Left renal cortex interstitium (tissue), 4 donors: ENCODE data around the gene NAMPT. TPM values are rescaled to one million over a fixed set of nuclear protein-coding genes. Genes with fewer than 3 reads are reported as not detected.
"Not testable (repeated sequence)": the region's sequence is repeated elsewhere in the genome, so short reads cannot be mapped to it uniquely, and the experiment has no call there.

ENCODE experiments used
- DNase-seq, 4 donors: peaks; one replicate each; pipeline ENCODE4 v3.0.0-alpha.2; 2013; ENCODE audit warnings: low read depth in 4 of 4, low spot score in 2 of 4, missing footprints in 1 of 4
- polyA plus RNA-seq, 4 donors: library from polyadenylated mRNA; unstranded; fragments of 120-200 nt; gene quantifications; one replicate each; pipeline ENCODE4 v1.2.1, GENCODE V29; 2013; ENCODE audit not compliant: insufficient read length in 4 of 4

Gene NAMPT
- polyA plus RNA-seq, 4 donors: 34.6 to 45.0 (median 41.4) TPM

GRCh38 chr7:106238830-106239229 lies 46.0 kb downstream of the NAMPT start:
- DNase-seq: no peak

DNA sequence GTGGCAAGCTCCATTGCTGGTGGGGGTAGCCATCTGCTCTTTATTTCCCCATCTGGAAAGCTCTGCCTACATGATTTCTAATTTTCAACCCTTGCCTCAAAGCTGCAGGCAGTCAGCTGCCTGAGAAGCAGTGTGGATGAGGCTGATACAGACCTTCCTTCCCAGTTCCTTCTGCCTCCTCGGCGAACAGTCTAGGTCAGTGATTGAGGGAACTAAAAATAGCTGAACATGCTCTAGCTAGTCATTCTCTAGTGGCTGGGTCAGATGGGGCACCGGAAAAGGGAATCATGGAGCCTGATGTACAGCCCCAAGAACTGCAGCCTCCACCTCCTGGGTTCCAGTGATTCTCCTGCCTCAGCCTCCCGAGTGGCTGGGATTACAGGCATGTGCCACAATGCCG lies 48.7 kb downstream of the NAMPT start:
- DNase-seq: no peak

DNA sequence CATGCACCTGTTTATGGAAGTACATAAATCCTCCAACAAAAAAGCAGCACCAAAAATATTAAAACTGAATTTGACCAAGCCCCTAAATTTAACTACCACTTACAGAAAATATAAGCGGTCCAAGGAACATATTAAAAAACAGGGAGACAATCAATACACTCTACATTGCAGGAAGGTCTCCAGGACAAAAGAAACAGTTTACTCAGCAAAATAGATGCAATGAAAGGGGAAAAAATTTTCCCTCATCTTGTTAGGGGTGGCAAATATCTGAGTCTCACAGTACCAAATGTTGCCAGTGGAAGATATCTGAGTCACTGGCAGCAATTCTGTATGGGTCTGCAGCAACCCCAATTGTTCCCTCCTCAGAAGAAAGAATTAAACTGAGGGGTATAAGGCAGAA lies 50.4 kb downstream of the NAMPT start:
- DNase-seq: no peak

DNA sequence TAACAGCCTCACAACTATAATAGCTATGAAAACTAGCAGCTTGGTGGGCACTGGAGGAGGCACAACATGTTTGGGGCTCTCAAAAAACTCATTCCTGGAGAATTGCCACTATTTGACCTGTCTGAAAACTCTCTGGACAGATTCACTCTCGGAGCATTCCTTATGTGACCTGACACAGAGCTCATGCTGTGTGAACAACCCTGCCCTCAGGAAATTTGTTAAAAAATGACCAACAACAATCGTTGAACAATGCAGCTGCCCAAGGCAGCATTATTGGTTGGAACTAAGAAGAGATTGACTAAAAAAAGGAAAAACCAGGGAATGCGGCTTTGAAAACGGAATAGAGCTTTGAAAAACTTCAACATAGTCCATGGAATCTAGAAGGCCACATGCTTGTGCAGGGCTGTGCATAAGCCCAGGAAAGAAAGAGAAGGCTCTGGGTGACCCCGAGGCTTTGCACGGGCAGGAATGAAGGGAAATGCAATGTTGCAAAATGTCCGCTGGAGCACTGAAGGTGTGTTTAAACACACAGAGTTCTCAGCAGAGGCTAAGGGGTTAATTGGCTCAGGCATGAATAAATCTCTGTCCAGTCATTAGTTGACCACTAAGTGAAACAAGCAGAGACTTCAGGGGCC lies 52.8 kb downstream of the NAMPT start:
- DNase-seq: no peak

DNA sequence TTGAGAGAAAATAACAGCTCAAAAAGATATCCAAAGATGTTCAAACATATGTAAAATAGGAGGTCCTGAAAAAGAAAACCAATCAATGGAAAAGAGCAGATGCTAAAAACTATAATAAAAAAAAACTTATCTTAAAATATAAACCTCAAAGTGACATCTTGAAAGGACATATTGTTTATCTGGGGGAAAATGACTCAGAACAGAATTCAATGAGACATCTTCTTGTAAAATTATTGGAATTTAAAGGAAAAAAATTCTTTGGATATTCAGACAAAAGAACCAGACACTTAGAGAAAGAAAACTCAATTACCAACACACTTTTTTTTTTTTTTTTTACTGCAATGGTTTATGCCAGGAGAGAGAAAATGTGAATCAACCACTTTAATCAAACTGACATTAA lies 58.9 kb downstream of the NAMPT start:
- DNase-seq: no peak

GRCh38 chr7:106224797-106225196 lies 60.0 kb downstream of the NAMPT start:
- DNase-seq: no peak

- no peak for DNase-seq
These were observed 61.6 kb downstream of the NAMPT start for GRCh38 chr7:106223156-106223555.

DNA sequence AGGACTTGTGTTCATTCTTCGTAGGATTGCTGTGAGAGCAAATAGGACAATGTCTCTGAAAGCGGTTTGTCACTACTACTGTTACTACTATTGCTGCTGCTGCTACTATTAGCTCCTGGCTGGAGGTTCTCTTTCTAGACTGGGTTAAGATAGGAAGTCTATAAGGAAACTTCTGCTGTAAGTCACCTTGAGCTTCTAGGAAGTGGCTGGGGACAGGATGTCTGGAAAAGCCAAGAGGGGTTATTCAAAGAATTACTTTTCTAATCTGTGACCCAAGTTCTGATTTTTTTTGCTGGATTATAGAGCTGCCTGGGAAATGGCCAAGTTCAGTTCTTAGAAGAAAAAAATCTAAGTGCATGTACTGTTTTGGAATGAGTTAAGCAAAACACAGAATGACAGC lies 62.2 kb downstream of the NAMPT start:
- no peak for DNase-seq

- DNase-seq: no peak
These were observed 64.5 kb downstream of the NAMPT start for GRCh38 chr7:106220307-106220706.

DNA sequence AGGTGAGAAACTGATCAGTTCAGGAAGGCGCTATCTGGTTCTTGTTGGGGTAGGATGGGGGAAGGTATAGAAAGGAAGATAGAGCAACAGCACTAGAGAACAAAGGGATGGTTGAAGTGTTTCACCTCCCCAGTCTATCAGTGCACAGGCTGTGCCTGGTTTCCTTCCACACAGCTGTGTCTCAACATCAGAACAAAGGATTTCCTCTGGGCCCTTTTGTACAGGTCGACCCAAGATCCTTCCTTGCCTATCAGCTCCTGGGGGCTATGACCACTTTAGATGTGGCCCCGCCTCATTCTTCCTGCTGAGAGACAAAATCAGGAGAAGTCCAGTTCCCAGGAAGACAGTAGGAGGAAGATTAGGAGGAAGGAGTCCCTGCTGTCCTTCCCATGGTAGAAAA lies 65.6 kb downstream of the NAMPT start:
- no peak for DNase-seq

DNA sequence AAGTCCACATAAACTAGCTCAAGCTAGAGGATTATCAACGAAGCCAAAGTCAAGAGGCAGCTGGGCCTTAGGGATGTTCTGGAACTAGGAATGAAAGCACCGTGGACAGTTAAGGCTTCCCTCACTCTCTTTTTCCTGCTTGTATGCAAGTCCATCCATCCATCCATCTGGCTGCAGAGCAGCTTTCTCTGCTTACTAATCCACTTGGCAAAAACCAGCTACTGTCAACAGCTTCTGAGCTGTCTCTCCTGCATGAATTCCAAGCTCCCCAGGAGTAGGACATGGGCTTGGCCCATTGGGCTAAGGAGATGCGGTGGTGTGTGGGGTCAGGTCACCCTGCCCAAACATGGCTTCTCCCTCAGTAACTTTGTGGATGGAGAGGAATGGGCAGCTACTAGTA lies 66.2 kb downstream of the NAMPT start:
- no peak for DNase-seq

- DNase-seq: no peak
These were observed 67.8 kb downstream of the NAMPT start for GRCh38 chr7:106216923-106217542.

GRCh38 chr7:106216517-106216922 lies 68.3 kb downstream of the NAMPT start:
- no peak for DNase-seq

GRCh38 chr7:106215868-106216516 lies 68.8 kb downstream of the NAMPT start:
- no peak for DNase-seq

DNA sequence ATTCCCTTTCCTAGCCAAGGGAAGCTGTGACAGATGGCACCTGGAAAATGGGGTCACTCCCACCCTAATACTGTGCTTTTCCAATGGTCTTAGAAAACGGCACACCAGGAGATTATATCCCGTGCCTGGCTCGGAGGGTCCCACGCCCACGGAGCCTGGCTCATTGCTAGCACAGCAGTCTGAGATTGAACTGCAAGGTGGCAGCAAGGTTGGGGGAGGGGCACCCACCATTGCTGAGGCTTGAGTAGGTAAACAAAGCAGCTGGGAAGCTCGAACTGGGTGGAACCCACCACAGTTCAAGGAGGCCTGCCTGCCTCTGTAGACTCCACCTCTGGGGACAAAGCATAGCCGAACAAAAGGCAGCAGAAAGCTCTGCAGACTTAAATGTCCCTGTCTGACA lies 75.8 kb downstream of the NAMPT start:
- DNase-seq: not testable (repeated sequence)

DNA sequence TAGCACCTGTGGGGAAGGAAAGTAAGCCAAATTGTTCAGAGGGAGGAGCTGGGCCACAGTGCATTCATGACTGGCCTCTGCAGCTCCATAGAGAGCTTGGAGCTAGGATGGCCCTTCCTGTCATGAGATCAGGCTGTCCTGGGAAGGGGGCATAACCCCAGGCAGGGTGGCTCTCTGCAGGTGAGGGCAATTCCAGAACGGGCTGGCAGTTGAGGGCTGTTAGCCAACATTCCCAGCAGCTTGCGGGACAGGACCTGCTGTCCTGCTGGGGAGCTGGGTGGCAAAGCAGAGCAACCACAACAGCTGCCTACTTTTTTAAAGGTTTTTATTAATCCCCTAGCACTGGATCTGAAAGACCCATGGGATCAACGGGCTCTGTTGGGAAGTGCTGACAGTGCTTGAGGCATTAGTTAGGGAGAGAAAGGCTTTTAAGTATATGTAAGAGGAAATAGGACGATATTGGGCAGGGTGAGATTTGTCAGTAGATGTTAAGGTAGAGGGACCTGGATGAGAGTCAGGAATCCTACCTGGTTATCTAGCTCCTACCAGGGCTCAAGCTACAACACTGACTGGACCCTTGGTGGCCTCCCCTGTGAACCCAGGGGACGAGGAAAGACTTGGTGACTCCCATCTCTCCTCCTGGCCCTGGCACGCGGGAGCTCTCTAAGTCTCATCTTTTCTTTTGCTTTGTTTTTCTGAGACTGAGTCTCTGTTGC lies 77.8 kb downstream of the NAMPT start:
- no peak for DNase-seq

DNA sequence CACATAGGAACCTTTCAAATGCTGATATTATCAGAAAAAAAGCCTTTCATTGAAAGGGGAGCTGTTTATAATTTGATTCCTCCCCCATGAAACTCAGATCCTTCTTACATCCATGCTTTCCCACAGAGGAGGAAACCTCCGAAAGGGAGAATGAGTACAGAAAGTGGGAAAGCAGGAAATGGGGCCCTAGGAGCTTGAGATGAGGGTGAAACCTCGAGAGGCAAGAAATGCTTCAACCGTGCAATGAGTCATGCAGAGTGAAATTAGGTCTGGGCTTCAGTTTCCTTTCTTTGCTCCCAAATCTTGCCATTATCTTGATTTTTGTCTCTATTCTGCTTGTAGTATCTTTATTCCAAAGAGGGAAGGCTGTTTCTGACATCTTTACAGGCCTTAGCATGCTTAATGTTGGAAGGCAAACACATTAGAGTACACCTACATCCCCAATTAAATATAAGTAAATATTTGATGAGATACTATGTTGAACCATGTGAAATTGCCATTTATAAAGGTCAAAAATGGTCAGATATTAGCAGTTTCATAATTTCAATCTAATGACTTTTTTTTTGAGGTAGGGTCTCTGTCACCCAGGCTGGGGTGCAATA lies 79.1 kb downstream of the NAMPT start:
- no peak for DNase-seq

DNA sequence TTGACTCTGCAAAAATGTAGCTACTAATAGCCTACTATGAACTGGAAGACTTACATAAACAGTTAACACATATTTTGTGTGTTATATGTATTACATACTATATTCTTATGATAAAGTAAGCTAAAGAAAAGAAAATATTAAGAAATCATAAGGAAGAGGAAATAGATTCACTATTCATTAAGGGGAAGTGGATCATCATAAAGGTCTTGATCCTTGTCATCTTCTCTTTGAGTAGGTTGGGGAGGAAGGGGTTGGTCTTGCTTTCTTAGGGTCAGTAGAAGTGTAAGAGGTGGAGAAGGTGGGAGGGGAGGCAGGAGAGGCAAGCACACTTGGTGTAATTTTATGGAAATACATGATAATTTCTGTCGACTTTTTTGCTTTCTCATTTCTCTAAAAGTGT lies 81.3 kb downstream of the NAMPT start:
- no peak for DNase-seq

- DNase-seq: no peak
These were observed 83.6 kb downstream of the NAMPT start for GRCh38 chr7:106201164-106201563.

- DNase-seq: no peak
These were observed 84.9 kb downstream of the NAMPT start for GRCh38 chr7:106199813-106200364.

DNA sequence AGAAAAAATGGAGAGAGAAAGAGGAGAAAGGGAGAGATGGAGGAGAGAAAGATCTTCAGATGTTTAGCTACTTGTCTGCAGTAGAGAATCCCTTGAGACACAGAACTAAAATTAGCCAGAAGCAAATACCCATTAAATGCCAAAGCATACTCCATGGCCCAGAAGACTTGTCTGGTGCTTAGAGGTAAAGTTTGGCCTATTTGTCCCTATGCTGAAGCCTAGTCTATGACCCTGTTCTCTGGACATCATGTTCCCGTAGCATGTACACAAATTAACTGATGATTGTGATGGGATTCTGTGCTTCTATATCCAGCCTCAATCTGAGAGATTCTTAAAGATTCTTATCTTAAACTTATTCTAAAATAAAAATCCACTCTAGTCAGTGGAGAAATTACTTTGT lies 85.8 kb downstream of the NAMPT start:
- no peak for DNase-seq
